Superior temporal gyrus (tissue), 1 donor: Measurements from ENCODE around the gene NAPEPLD.
"Not testable (repeated sequence)": the region's sequence is repeated elsewhere in the genome, so short reads cannot be mapped to it uniquely, and the experiment has no call there.

Experiments used
- DNase-seq: peaks from one replicate; pipeline ENCODE4 v3.0.0-alpha.2; 2016; ENCODE audit errors: extremely low spot score

NAPEPLD gene

DNA sequence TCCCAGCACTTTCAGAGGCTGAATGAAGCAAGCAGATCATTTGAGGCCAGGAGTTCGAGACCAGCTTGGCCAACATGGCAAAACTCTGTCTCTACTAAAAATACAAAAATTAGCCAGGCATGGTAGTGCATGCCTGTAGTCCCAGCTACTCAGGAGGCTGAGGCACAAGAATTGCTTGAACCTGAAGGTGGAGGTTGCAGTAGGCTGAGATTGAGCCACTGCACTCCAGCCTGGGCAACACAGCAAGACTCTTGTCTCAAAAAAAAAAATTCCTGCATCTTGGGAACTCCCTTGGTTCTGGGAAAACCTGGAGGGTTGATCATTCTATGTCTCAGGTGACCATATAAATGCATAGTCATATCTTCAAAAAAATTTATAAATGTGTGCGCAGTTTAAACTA, 4.1 kb downstream of the NAPEPLD start:
- DNase-seq: not testable (repeated sequence)

GRCh38 chr7:103143868-103144267, 5.0 kb downstream of the NAPEPLD start:
- DNase-seq: no peak

DNA sequence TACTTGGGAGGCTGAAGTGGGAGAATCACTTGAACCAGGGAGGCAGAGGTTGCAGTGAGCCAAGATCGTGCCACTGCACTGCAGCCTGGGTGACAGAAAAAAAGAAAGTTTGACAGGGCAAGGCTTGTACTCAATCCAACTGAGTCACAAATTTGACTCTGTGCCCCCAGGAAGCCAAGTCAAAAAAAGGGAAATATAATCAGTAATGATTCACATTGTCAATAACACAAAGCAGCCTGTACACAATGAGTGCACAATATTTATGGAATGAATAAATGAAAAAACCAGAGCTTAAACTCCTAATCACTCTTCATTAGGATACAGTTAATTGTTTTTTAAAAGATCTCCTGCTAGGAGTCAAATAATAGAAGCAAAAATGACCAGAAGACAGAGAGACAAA, 6.4 kb downstream of the NAPEPLD start:
- DNase-seq: no peak

DNA sequence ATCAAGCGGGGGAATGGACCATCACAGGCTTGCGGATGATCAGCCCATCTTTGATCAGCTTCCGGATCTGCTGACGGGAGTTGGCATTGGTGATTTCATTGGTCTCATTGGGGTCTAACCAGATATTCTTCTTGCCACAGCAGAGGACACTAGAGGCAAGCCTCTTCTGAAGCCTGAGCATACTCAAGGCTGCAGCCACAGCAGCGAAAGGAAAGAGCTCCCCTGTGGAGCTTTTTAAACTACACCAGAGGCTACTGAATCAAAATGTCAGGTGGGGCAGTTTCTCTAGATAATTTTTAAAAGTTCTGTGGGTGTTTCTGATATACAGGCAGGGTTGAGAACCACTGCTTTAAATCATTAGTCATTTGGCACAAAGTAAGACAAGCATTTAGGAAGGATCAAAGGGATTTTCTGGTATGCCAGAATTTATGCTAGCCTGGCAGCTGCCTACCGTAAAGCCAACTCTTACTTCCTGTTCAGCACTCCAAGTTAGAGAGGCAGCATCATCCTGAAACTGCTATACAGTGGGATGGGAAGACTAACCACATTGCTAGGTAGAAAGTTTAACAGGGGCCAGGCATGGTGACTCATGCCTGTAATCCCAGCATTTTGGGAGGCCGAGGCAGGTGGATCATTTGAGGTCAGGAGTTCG, 7.0 kb downstream of the NAPEPLD start:
- no peak for DNase-seq

DNA sequence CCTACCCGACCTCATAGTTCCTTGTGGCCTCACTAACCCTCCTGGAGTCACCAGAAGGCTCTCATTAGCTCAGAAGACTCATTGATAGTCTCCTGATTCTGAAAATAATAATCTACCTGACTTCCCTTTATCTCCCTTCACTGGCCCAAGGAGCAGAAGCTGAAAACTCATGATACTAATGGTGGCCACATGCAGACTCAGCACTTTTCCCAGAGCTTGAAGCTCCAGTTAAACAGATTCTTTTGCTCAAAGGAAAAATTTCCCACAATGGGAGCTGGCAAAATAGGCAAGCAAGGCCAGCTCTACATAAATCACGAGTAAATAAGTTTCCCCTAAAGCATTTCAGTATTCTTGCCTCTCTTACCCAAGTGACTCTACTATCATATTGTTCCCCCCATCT, 8.2 kb downstream of the NAPEPLD start:
- no peak for DNase-seq

DNA sequence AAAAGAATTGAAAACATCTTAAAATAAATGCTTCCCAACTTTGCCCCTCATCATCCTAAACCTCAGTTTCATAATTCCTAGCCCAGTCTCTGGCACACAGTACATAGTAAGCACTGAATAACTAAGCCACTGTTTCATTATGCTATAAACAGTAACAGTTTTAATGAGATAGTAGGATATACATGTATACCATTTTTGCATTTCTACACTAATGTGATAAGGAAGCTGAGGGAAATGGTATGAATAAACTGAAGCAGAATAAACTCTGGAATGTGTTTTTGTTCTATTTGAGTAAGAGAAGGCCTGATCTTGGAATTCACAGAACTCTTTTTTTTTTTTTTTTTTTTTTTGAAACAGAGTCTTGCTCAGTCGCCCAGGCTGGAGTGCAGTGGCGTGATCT, 8.8 kb downstream of the NAPEPLD start:
- no peak for DNase-seq

- peak; percentile 47 for DNase-seq
These were observed 13.9 kb downstream of the NAPEPLD start for GRCh38 chr7:103134836-103135554.

DNA sequence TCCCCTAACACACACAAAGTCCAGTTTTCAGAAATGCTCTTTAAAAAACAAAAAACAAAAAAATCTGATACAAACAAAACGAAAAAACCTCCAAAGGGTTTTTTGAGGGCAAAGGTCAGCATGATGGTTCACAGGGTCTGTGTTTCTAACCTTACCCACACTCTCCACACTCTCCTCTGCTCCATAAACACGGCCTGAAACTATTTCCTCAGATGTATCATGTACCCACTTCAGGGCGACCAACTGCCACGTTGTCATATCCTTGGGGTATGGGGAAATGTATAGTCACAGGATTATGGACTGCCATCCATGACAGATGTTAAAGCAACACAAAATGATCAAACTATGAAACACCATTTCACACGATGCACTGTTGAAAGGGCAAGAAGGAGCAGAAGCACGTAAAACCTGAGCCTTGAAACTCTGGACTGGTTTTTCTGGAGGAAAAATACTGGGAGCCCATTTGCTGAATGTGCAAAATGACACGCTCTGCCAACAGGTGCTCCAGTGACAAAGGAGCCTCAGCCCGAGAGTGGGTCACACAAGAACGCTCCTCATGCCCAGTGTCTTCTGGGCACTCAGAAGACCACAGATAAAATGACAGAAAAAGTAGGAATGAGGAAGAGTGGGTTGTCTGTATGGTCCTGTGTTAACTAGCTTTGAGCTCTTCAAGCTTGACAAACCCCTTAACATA, 15.8 kb downstream of the NAPEPLD start:
- DNase-seq: no peak

- no peak for DNase-seq
These were observed 17.8 kb downstream of the NAPEPLD start for GRCh38 chr7:103130901-103131624.

- no peak for DNase-seq
These were observed 19.0 kb downstream of the NAPEPLD start for GRCh38 chr7:103129702-103130549.

- peak; percentile 92 for DNase-seq
These were observed 21.9 kb downstream of the NAPEPLD start for GRCh38 chr7:103127006-103127405.

- no peak for DNase-seq
These were observed 24.4 kb downstream of the NAPEPLD start for GRCh38 chr7:103124429-103124979.

GRCh38 chr7:103123529-103123928, 25.4 kb downstream of the NAPEPLD start:
- DNase-seq: no peak

GRCh38 chr7:103121641-103122040, 27.3 kb downstream of the NAPEPLD start:
- no peak for DNase-seq

- no peak for DNase-seq
These were observed 28.5 kb downstream of the NAPEPLD start for GRCh38 chr7:103120362-103120761.

DNA sequence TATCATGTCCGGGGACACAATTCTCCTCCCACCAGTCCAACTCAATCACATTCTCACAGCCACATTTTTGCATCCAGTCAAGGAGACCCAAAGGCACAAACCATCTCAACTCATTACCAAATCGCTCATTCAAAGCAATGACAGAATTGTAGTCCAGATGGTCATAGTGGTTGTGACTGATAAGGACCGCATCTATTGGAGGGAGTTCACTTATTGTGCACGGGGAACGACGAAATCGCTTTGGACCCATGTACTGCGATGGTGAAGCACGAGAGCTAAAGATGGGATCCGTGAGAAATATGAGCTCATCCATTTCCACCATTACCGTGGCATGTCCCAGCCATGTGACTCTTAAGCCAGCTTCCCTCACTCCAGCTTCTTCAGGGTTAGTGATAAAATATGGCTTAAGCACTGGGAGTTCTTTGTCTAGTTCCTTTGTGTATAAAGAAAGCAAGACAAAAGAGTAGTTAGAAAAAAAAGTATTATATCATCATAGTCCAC, 29.1 kb downstream of the NAPEPLD start:
- no peak for DNase-seq

DNA sequence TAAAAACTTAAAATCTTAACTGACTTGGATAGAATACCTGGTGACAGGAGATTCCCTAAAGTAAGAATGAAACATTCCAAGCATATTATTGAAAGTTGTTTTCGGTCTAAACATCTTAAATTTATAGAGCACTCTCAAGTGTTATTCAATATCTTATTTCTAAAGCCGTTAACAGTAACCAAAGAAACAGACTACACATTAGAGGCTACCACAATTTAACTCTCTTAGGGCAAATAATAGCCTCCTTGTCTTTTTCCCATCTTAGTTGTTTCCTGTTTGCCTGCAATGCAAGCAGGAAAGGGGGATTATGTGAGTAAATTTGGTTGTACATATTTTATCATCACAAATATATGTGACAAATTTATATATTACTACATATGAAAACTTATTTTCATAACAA, 31.4 kb downstream of the NAPEPLD start:
- DNase-seq: peak; percentile 59

- peak; percentile 90 for DNase-seq
These were observed 31.9 kb downstream of the NAPEPLD start for GRCh38 chr7:103116991-103117390.

DNA sequence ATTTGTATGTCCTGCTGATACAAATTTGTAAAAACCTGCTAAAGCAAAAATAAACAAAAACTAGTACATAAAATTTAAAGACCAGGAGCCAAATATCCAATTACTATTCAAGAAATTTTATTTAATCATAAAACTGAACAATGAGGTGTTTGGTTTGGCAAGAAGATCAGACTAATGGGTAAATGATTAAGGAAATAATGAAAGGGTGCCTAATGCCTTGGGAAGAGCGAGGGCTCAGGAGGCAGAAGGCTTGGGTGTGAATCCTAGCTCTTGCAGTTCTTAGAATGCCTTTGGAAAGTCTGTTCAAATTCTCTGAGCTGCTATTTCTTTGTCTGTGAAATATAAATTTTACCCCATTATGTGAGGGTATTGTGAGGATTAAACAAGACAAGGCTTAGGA, 32.4 kb downstream of the NAPEPLD start:
- no peak for DNase-seq

DNA sequence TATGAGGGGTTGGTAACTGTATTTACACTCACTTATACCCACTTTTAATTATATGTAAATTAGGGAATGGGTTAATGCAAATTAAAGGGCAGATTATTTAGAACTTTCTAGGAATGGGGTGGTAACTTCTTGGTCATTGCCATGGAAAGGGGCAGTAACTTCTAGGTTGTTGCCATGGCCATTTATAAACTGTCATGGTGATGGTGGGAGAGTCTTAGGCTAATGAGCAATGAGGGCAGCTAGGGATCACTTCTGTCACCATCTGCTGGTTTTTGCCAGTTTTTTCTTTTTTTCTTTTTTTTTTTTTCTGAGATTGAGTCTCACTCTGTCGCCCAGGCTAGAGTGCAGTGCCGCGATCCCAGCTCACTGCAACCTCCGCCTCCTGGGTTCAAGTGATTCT, 33.1 kb downstream of the NAPEPLD start:
- no peak for DNase-seq

DNA sequence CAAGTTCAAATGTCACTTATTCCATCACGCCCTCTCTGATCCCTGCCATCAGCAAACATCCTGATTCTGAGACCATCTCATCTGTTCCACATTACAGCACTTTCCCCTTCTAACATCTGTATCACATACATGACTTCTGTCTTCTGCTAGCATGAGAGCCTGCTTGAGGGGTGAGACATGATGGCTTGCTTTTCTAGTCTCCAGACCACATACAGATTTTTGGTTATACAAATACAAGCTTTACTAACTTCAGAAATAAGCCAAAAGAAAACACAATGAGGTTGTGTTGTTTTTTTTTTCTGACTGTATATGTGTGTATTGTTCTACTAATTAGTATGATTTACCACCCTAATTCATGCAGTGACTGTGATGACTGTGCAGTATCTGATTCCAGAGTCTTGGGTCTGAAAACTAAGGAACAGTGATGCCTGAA, 34.3 kb downstream of the NAPEPLD start:
- peak; percentile 82 for DNase-seq
